ENCODE data around the gene LACTBL1. TPM values are rescaled to one million over a fixed set of nuclear protein-coding genes. Genes with fewer than 3 reads are reported as not detected.

LACTBL1 gene
- total RNA-seq, 1 donor, result not detected

GRCh38 chr1:22906968-22907367, 65.7 kb downstream of the LACTBL1 start:
- DNase-seq (ENCODE audit: low read depth), result no peak
- no peak overlapping the region for H3K4me3 ChIP-seq (ENCODE audit: low read depth, low read length)
- TF ChIP-seq CTCF (IDR thresholded peaks at IDR 0.05; ENCODE audit: insufficient read depth, low read length), result no peak

GRCh38 chr1:22903113-22903512, 69.6 kb downstream of the LACTBL1 start:
- TF ChIP-seq CTCF (IDR thresholded peaks at IDR 0.05; ENCODE audit: insufficient read depth, low read length), result no peak
- H3K4me3 ChIP-seq (ENCODE audit: low read depth, low read length), result no peak overlapping the region
- DNase-seq (ENCODE audit: low read depth), result peak; percentile 30

Other genes starting within 250 kb of the LACTBL1 start
- not detected in 2 replicates for gene TEX46, start 43.0 kb upstream of the LACTBL1 start, total RNA-seq (ENCODE audit: low replicate concordance)
- gene KDM1A, start 46.6 kb upstream of the LACTBL1 start, total RNA-seq (ENCODE audit: low replicate concordance), result 60.3 and 104 TPM in 2 replicates
- gene LUZP1, start 196.0 kb upstream of the LACTBL1 start, total RNA-seq (ENCODE audit: low replicate concordance), result 26.2 and 107 TPM in 2 replicates
- not detected in 2 replicates for gene HTR1D, start 244.6 kb upstream of the LACTBL1 start, total RNA-seq (ENCODE audit: low replicate concordance)

Data from fibroblast of the aortic adventitia (primary cell).